Ectodermal cell (in vitro differentiated cells): Measurements from ENCODE around the gene THG1L.
"Not testable (repeated sequence)": the region's sequence is repeated elsewhere in the genome, so short reads cannot be mapped to it uniquely, and the experiment has no call there.

ENCODE experiments used
- H3K27ac ChIP-seq: 2 replicates; pipeline ENCODE4 v1.7.0; 2013; ENCODE audit warnings: mild to moderate bottlenecking, low read depth, low read length; ENCODE audit not compliant: insufficient read depth, poor library complexity, severe bottlenecking
- H3K27me3 ChIP-seq: 2 replicates; pipeline ENCODE4 v1.7.0; 2013; ENCODE audit warnings: mild to moderate bottlenecking, low read length; ENCODE audit not compliant: insufficient read depth, control insufficient read depth, poor library complexity, severe bottlenecking
- H3K36me3 ChIP-seq: one replicate; pipeline ENCODE4 v1.7.0; 2013; ENCODE audit warnings: low read length; ENCODE audit not compliant: control insufficient read depth, insufficient read depth
- H3K4me1 ChIP-seq: one replicate; pipeline ENCODE4 v1.7.0; 2013; ENCODE audit warnings: low read length; ENCODE audit not compliant: control insufficient read depth, insufficient read depth
- H3K4me3 ChIP-seq: 2 replicates; pipeline ENCODE4 v1.7.0; 2013; ENCODE audit warnings: low read depth, low read length, control low read depth; ENCODE audit not compliant: insufficient read depth
- H3K9me3 ChIP-seq: 2 replicates; pipeline ENCODE4 v1.7.0; 2013; ENCODE audit warnings: mild to moderate bottlenecking, low read length, moderate library complexity; ENCODE audit not compliant: control insufficient read depth
- WGBS, 2 experiments: methylation state at CpG; one replicate each; pipeline ENCODE4 v1.1.7; 2013; ENCODE audit warnings: missing lambda C conversion rate in 2 of 2; 5-methylcytosine and 5-hydroxymethylcytosine counted together

The THG1L gene

GRCh38 chr5:157703736-157704135 lies 27.5 kb upstream of the THG1L start:
- Histone ChIP-seq H3K4me1 (no peaks in the 10 kb centered on the region), H3K4me3 (no peak overlapping the region), H3K27me3 (no peaks in the 10 kb centered on the region), H3K36me3 (no peaks in the 10 kb centered on the region), H3K9me3 (no peaks in the 10 kb centered on the region), H3K27ac (no peak overlapping the region)
- 66 to 81% methylated on average over 3 of the region's 3 CpGs for WGBS, 2 experiments

GRCh38 chr5:157708866-157709265 lies 22.4 kb upstream of the THG1L start:
- 83 to 91% methylated on average over 1 of the region's 1 CpG for WGBS, 2 experiments
- Histone ChIP-seq H3K36me3 (no peaks in the 10 kb centered on the region), H3K4me1 (no peaks in the 10 kb centered on the region), H3K27me3 (no peaks in the 10 kb centered on the region), H3K27ac (no peak overlapping the region), H3K9me3 (no peaks in the 10 kb centered on the region), H3K4me3 (no peak overlapping the region)

DNA sequence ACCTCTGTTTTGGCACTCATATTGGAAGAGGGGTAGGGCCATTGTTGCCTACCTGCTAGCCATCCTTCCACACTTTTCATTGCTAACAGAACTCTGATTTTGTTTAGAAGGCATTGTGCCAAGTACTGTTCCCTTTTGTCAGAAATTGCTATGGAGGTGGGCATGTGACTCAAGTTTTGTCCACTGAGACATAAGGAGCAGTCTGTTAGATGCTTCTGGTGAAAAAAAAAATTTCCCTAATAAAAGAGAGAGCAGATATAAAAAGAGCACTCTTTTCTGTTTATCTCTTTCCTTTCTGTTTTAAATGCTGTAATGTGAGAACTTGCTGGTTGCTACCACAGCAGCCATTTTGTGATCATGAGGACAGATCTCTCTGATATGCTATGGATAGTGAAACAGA lies 21.9 kb upstream of the THG1L start:
- Histone ChIP-seq H3K4me1 (no peaks in the 10 kb centered on the region), H3K27ac (no peak overlapping the region), H3K36me3 (no peaks in the 10 kb centered on the region), H3K4me3 (no peak overlapping the region), H3K9me3 (no peaks in the 10 kb centered on the region), H3K27me3 (no peaks in the 10 kb centered on the region)

- Histone ChIP-seq H3K9me3 (no peaks in the 10 kb centered on the region), H3K27ac (no peak overlapping the region), H3K4me3 (no peak overlapping the region), H3K36me3 (no peaks in the 10 kb centered on the region), H3K27me3 (no peaks in the 10 kb centered on the region), H3K4me1 (no peaks in the 10 kb centered on the region)
- 90 to 100% methylated on average over 1 to 2 of the region's 3 CpGs for WGBS, 2 experiments
These were observed 20.8 kb upstream of the THG1L start for GRCh38 chr5:157710431-157710830.

DNA sequence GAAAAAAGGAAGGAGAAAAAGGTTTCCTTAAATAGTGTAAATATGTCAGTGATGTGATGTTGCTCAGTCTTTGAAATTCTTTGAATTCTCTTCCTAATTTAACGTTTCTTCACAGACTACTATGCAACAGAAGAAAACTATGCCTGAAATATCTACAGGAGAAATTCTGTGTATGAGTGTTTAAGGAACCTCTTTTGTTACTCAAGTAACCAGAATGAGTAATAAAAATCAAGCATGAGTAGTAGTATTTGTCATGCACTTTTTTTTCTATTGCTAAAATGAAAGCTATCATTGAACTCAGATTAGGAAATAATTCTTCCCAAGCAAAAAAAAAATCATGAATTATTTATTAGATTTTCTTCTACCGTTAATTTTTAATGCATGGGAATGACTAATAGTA lies 20.3 kb upstream of the THG1L start:
- Histone ChIP-seq H3K27me3 (no peaks in the 10 kb centered on the region), H3K27ac (no peak overlapping the region), H3K4me3 (no peak overlapping the region), H3K36me3 (no peaks in the 10 kb centered on the region), H3K4me1 (no peaks in the 10 kb centered on the region), H3K9me3 (no peaks in the 10 kb centered on the region)
- WGBS, 2 experiments = 75% methylated on average over 2 of the region's 2 CpGs; no CpG with 5 or more reads in 1 of the 2 experiments

DNA sequence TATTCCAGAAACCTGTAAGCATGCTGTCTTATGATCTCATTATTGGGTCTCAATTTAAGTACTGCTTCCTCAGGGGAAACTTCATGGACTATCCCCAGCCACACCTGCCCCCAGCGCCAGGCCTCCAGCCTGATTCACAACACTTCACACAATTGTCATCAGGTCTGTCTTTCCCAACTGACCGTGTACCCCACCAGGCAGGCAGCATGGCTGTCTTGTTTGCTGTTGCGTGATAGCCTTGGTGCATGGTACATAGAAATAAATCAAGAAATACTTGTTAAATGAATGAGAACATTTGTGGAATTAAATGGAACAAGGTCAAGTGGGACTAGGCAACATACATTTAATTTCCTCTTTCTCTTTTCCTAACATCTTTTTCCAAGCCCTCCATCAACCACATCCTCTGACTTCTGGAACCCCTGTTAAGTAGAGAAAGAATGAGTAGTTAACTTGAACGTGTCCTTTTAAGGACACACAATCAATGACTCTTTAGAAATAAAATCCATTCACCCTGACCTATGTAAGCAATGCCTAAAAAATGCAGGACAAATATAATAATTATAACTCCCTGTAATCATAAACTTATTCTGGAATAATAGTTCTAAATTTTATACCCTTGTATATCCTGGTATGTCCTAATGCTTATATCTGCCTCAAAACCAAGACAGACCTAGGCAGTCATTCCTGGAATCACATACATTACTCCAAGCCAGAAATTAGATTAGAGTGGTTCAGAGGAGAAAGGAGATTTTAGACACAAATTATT lies 17.2 kb upstream of the THG1L start:
- no peak overlapping the region for H3K4me3 ChIP-seq
- no peaks in the 10 kb centered on the region for H3K4me1 ChIP-seq
- H3K27me3 ChIP-seq = no peaks in the 10 kb centered on the region
- no peaks in the 10 kb centered on the region for H3K36me3 ChIP-seq
- H3K27ac ChIP-seq = no peak overlapping the region
- no peaks in the 10 kb centered on the region for H3K9me3 ChIP-seq
- 82 to 84% methylated on average over 2 to 4 of the region's 4 CpGs for WGBS, 2 experiments

GRCh38 chr5:157714596-157714864 lies 16.7 kb upstream of the THG1L start:
- no peaks in the 10 kb centered on the region for H3K36me3 ChIP-seq
- H3K9me3 ChIP-seq = no peaks in the 10 kb centered on the region
- no peaks in the 10 kb centered on the region for H3K27me3 ChIP-seq
- no peak overlapping the region for H3K4me3 ChIP-seq
- H3K4me1 ChIP-seq = no peaks in the 10 kb centered on the region
- H3K27ac ChIP-seq = no peak overlapping the region

DNA sequence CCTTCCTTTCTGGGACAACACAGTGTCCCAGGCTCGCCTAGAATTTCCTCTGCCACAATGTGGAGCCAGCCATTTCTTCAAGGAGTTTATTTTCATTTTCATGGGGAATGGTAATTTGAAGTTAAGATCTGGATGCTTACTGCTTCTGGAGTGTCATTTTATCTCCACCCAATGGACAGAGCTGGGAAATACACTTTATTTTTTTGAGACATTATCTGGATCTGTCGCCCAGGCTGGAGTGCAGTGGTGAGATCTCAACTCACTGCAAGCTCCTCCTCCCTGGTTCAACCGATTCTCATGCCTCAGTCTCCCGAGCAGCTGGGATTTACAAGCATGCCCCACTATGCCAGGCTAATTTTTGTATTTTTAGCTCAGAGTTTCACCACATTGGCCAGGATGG lies 12.7 kb upstream of the THG1L start:
- no peaks in the 10 kb centered on the region for H3K36me3 ChIP-seq
- H3K27me3 ChIP-seq = no peaks in the 10 kb centered on the region
- H3K4me1 ChIP-seq = no peaks in the 10 kb centered on the region
- 63 to 64% methylated on average over 4 of the region's 4 CpGs for WGBS, 2 experiments
- no peak overlapping the region for H3K27ac ChIP-seq
- no peaks in the 10 kb centered on the region for H3K9me3 ChIP-seq
- no peak overlapping the region for H3K4me3 ChIP-seq

- 84 to 85% methylated on average over 2 of the region's 2 CpGs for WGBS, 2 experiments
- H3K27ac ChIP-seq = no peak overlapping the region
- H3K36me3 ChIP-seq = no peaks in the 10 kb centered on the region
- no peaks in the 10 kb centered on the region for H3K4me1 ChIP-seq
- H3K9me3 ChIP-seq = no peaks in the 10 kb centered on the region
- no peak overlapping the region for H3K4me3 ChIP-seq
- H3K27me3 ChIP-seq = no peaks in the 10 kb centered on the region
These were observed 12.0 kb upstream of the THG1L start for GRCh38 chr5:157719245-157719644.

- Histone ChIP-seq H3K27ac (no peak overlapping the region), H3K36me3 (no peaks in the 10 kb centered on the region), H3K4me3 (no peak overlapping the region), H3K9me3 (no peaks in the 10 kb centered on the region), H3K4me1 (no peaks in the 10 kb centered on the region), H3K27me3 (no peaks in the 10 kb centered on the region)
- 91 to 93% methylated on average over 6 of the region's 6 CpGs for WGBS, 2 experiments
These were observed 10.1 kb upstream of the THG1L start for GRCh38 chr5:157721159-157721558.

GRCh38 chr5:157722895-157723294 lies 8.3 kb upstream of the THG1L start:
- not testable (repeated sequence) for H3K27ac ChIP-seq, H3K4me1 ChIP-seq, H3K36me3 ChIP-seq, H3K9me3 ChIP-seq, H3K27me3 ChIP-seq, H3K4me3 ChIP-seq
- 86 to 94% methylated on average over 1 to 2 of the region's 2 CpGs for WGBS, 2 experiments
